ENCODE results near the gene OAT.
"Not testable (repeated sequence)": the region's sequence is repeated elsewhere in the genome, so short reads cannot be mapped to it uniquely, and the experiment has no call there.

OAT gene

GRCh38 chr10:124446830-124447750 is 28.4 kb upstream of the OAT start:
- no peak for DNase-seq

DNA sequence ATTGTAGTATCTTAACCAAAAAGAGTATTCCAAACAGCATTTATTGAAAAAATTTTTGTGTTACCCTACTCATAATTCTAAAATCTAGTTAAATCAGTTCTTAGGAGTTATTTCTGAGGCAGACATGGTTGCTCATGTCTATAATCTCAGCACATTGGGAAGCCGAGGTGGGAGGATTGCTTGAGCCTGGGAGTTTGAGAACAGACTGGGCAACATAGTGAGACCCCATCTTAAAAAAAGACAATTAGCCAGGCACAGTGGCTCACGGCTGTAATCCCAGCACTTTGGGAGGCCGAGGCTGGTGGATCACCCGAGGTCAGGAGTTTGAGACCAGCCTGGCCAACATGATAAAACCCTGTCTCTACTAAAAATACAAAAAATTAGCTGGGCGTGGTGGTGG is 23.0 kb upstream of the OAT start:
- not testable (repeated sequence) for DNase-seq

GRCh38 chr10:124436191-124436638 is 17.5 kb upstream of the OAT start:
- peak; percentile 49 to 50 for DNase-seq

DNA sequence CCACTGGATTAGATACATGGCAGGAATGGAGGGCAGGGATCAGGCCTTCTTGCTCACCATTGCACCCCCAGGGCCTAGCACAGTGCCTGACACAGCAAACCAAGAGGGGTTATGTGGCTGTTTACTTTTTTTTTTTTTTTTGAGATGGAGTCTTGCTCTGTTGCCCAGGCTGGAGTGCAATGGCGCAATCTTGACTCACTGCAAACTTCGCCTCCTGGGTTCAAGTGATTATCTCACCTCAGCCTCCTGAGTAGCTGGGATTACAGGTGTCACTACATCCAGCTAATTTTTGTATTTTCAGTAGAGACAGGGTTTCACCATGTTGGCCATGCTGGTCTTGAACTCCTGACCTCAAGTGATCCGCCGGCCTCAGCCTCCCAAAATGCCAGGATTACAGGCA is 17.0 kb upstream of the OAT start:
- DNase-seq = not testable (repeated sequence)

GRCh38 chr10:124433461-124433860 is 14.7 kb upstream of the OAT start:
- no peak for DNase-seq

GRCh38 chr10:124430077-124430476 is 11.4 kb upstream of the OAT start:
- no peak for DNase-seq

GRCh38 chr10:124429576-124429975 is 10.9 kb upstream of the OAT start:
- no peak for DNase-seq

DNA sequence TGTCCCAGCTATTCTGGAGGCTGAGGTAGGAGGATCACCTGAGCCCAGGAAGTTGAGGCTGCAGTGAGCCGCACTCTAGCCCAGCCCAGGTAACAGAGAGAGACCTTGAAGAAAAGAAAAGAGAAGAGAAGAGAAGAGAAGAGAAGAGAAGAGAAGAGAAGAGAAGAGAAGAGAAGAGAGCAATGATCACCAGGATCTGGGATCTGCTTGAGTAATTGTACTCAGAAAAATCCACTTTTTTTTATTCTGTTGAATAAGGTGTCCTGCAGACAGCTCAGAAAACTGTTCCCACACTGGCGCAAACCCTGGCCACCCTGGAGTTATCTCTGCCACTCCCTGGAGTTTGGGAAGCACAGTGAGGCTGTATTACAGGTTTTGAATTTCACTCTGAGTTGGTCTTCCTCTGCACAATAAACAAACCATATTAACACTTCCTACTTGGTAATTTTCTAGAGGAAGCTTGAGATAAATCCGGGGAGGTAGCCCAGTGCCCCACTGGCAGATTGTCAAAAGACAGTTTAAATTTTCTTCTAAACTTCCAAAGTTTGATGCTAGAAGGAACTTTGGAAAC is 9.6 kb upstream of the OAT start:
- no peak for DNase-seq

- no peak for DNase-seq
These were observed 6.7 kb upstream of the OAT start for GRCh38 chr10:124425227-124425962.

GRCh38 chr10:124423813-124424212 is 5.1 kb upstream of the OAT start:
- DNase-seq = no peak

GRCh38 chr10:124422742-124423141 is 4.0 kb upstream of the OAT start:
- DNase-seq = no peak

DNA sequence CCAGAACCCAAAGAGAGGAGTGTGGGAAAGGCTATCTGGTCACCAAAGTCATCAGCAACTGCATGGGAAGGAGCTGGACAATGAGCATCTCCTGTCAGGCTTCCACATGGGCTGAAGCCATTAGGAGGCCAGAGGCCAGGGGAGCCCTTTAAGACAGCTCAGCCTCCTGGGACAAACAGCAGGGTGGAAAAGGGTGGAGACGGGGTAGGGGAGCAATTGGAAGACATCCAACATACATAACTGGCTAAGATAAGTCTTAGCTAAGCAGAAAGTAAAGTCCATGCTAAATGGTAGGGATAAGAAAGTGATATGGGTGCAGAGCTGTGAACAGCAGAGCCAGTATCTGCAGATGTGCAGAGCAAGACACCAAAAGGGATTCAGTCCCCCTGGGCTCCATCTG is 1.5 kb upstream of the OAT start:
- DNase-seq = no peak

GRCh38 chr10:124419635-124420034 is 912 bp upstream of the OAT start:
- no peak for DNase-seq

GRCh38 chr10:124417895-124418725 is 613 bp downstream of the OAT start:
- DNase-seq = peak; percentile 38 to 46

DNA sequence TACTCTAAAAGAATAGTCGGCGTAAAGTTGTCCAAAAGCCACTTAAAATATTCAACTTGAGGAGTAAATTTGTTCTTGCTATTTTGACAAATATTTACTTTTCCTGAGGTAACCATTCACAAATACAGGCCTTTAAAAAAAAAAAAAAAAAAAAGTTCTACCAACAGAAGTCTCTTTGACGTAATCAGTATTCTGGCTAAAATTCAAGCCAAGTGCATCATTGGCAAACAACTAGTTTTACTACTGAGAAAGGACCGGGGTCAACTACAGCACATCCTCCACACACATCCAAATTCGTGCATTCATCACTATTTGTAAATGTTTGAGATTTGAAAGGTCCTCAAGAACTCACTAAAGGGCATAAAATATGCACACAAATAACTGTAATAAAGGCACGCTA is 2.0 kb downstream of the OAT start:
- no peak for DNase-seq

- DNase-seq = no peak
These were observed 3.5 kb downstream of the OAT start for GRCh38 chr10:124415210-124415609.

GRCh38 chr10:124414076-124414475 is 4.6 kb downstream of the OAT start:
- DNase-seq = no peak

- no peak for DNase-seq
These were observed 9.0 kb downstream of the OAT start for GRCh38 chr10:124409696-124410095.

DNA sequence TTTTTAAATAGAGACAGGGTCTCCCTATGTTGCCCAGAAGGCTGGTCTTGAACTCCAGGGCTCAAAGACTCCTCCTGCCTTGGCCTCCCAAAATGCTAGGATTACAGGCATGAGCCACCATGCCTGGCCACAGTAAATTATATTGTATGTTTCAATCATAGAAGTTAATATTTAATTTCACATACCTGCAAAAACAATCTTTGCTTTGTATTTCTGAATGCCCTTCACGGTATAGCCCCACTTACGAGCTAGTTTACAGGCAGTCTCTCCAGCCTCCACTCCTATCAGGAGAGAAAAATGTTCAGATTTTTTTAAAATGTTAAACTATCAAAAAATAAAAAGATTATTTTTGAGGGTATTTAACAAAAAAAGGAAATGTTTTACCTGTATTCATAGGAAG is 10.4 kb downstream of the OAT start:
- DNase-seq = no peak

DNA sequence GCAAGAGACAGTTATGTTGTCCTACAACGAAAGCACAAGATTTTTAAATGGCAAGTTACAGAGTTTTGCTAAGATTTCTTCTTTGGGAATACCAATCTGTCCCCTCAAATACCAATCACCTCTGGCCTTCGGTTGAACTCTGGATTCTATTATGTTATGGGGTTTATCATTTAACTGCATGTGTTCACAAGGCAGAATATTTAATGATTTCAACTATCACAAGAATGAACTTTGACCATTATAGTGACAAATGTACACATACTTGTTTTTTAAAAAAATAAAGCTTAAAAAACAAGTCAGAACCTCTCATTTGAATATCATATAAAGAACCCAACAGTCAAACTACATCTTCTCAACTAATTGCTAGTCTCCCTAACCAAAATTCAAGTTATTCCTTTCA is 11.3 kb downstream of the OAT start:
- DNase-seq = no peak

DNA sequence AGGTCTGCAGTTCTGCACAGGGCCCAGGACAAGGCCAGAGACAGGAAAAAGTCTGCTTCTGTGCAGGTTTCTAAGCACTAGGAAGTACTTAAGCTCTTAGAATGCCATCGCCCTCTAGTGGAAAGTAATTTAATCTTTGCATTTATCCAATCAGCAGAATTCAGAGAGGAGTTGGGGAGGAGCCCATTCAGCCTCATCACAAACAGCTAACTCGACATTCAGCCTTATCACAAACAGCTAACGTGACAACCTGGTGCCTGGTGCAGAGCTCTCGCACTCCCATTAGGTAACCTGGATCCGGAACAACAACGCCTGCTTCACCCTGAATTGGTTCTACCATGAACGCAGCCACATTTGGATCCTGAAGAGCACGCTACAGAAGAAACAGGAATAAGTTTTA is 15.2 kb downstream of the OAT start:
- peak; percentile 75 to 95 for DNase-seq

DNA sequence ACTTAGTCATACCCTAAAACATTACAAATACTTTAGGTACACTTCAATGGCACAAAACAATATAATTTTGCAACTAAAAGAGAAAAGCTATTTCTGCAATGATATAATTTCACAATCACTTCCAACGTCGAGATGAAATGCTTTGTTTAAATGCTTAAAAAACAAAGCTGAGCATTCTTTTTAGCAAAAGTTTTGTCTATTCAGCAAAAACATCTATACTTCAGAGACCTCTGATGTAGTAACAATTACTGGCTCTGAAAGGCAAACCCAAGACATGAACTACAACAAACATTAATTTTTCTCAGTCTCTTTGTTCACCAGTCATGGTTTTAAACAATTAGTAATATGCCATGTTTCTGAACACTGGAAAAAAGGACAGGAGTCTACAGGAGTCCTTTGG is 16.4 kb downstream of the OAT start:
- DNase-seq = no peak

- no peak for DNase-seq
These were observed 17.1 kb downstream of the OAT start for GRCh38 chr10:124401633-124402032.

All from inflammatory macrophage treated with lipopolysaccharide for 1 hour (primary cell).